Right renal cortex interstitium (tissue), 3 donors: ENCODE data around the gene NCOA5. TPM values are rescaled to one million over a fixed set of nuclear protein-coding genes. Genes with fewer than 3 reads are reported as not detected.
"Not testable (repeated sequence)": the region's sequence is repeated elsewhere in the genome, so short reads cannot be mapped to it uniquely, and the experiment has no call there.

Experiments used
- DNase-seq, 3 donors: peaks; one replicate each; pipeline ENCODE4 v3.0.0-alpha.2; 2013; ENCODE audit warnings: low read depth in 3 of 3, low spot score in 2 of 3
- polyA plus RNA-seq, 3 donors: library from polyadenylated mRNA; unstranded; fragments of 120-200 nt; gene quantifications; one replicate each; pipeline ENCODE4 v1.2.1, GENCODE V29; 2013; ENCODE audit not compliant: insufficient read length in 3 of 3

Gene NCOA5
- polyA plus RNA-seq, 3 donors = 55.1 to 57.7 (median 57.0) TPM

GRCh38 chr20:46121184-46121930 lies 31.6 kb upstream of the NCOA5 start:
- no peak for DNase-seq

GRCh38 chr20:46120136-46120535 lies 30.4 kb upstream of the NCOA5 start:
- DNase-seq = no peak

GRCh38 chr20:46119547-46119946 lies 29.8 kb upstream of the NCOA5 start:
- no peak for DNase-seq

- no peak for DNase-seq
Observed at GRCh38 chr20:46119028-46119546, 29.3 kb upstream of the NCOA5 start.

GRCh38 chr20:46118481-46119020 lies 28.8 kb upstream of the NCOA5 start:
- no peak for DNase-seq

GRCh38 chr20:46117704-46118467 lies 28.1 kb upstream of the NCOA5 start, which contains the start of gene CD40:
Gene CD40 (plus strand): TSS chr20:46118314. CDS start chr20:46118344, 30 bp downstream.
- DNase-seq = no peak

GRCh38 chr20:46114449-46114848 lies 24.7 kb upstream of the NCOA5 start:
- no peak for DNase-seq

- DNase-seq = no peak
Observed at GRCh38 chr20:46113113-46113470, 23.3 kb upstream of the NCOA5 start.

GRCh38 chr20:46112430-46113112 lies 22.8 kb upstream of the NCOA5 start:
- no peak for DNase-seq

GRCh38 chr20:46111836-46112212 lies 22.1 kb upstream of the NCOA5 start:
- no peak for DNase-seq

GRCh38 chr20:46111028-46111835 lies 21.5 kb upstream of the NCOA5 start:
- DNase-seq = no peak

GRCh38 chr20:46108976-46109375 lies 19.2 kb upstream of the NCOA5 start:
- no peak for DNase-seq

- DNase-seq = no peak
Observed at GRCh38 chr20:46108435-46108841, 18.7 kb upstream of the NCOA5 start.

GRCh38 chr20:46107061-46107460 lies 17.3 kb upstream of the NCOA5 start:
- DNase-seq = no peak

GRCh38 chr20:46104262-46104661 lies 14.5 kb upstream of the NCOA5 start:
- no peak for DNase-seq

- no peak for DNase-seq
Observed at GRCh38 chr20:46102940-46103339, 13.2 kb upstream of the NCOA5 start.

- DNase-seq = no peak
Observed at GRCh38 chr20:46101957-46102356, 12.2 kb upstream of the NCOA5 start.

GRCh38 chr20:46100988-46101387 lies 11.2 kb upstream of the NCOA5 start:
- DNase-seq = no peak

GRCh38 chr20:46100444-46100843 lies 10.7 kb upstream of the NCOA5 start:
- not testable (repeated sequence) for DNase-seq
